SU-DHL-6 (cell line): ENCODE measurements around the gene LYSET.
"Not testable (repeated sequence)": the region's sequence is repeated elsewhere in the genome, so short reads cannot be mapped to it uniquely, and the experiment has no call there.

ENCODE experiments used
- H2AFZ ChIP-seq: fragments of 200-600 bp; sonication (generic); 2 replicates; pipeline ENCODE4 v1.6.1; 2014; ENCODE audit warnings: low read depth, mild to moderate bottlenecking, moderate library complexity, mixed read lengths, antibody characterized with exemption, low read length; ENCODE audit not compliant: severe bottlenecking
- H3F3A ChIP-seq: fragments of 200-600 bp; shearing (Covaris generic); 2 replicates; pipeline ENCODE4 v1.6.0; 2016; ENCODE audit warnings: antibody characterized with exemption, mild to moderate bottlenecking; ENCODE audit not compliant: insufficient read depth
- H3K27ac ChIP-seq: fragments of 200-600 bp; sonication (generic); 2 replicates; pipeline ENCODE4 v1.5.1; 2016; ENCODE audit warnings: low read depth, mild to moderate bottlenecking, low read length, moderate library complexity, mixed read lengths
- H3K27me3 ChIP-seq: fragments of 200-600 bp; sonication (generic), shearing (Covaris generic); 2 replicates; pipeline ENCODE4 v1.6.0; 2014; ENCODE audit warnings: mild to moderate bottlenecking, low read length
- H3K36me3 ChIP-seq: fragments of 200-600 bp; sonication (generic); 2 replicates; pipeline ENCODE4 v1.6.1; 2014; ENCODE audit warnings: mild to moderate bottlenecking, low read length, mixed read lengths
- H3K4me2 ChIP-seq: fragments of 300-600, 200-600 bp; shearing (Covaris generic), sonication (generic); 2 replicates; pipeline ENCODE4 v1.6.0; 2014; ENCODE audit warnings: low read length, low read depth, mild to moderate bottlenecking; ENCODE audit not compliant: poor library complexity, severe bottlenecking
- H3K4me3 ChIP-seq: fragments of 200-600 bp; sonication (generic); 2 replicates; pipeline ENCODE4 v1.5.1; 2014; ENCODE audit warnings: antibody characterized with exemption, low read length, mild to moderate bottlenecking, mixed read lengths; ENCODE audit not compliant: insufficient read depth, poor library complexity, severe bottlenecking
- H3K79me2 ChIP-seq: fragments of 200-600 bp; sonication (generic); 2 replicates; pipeline ENCODE4 v1.6.1; 2014; ENCODE audit warnings: mild to moderate bottlenecking, low read length, moderate library complexity; ENCODE audit not compliant: insufficient read depth
- H3K9ac ChIP-seq: fragments of 200-600 bp; sonication (generic); 2 replicates; pipeline ENCODE4 v1.7.0; 2014; ENCODE audit warnings: mild to moderate bottlenecking, low read length
- H3K9me2 ChIP-seq: fragments of 200-600 bp; sonication (generic); replicated peaks from 2 replicates; pipeline ENCODE4 v1.6.1; 2014; ENCODE audit warnings: low read length; ENCODE audit not compliant: insufficient read depth
- H3K9me3 ChIP-seq: fragments of 200-600 bp; sonication (generic); 2 replicates; pipeline ENCODE4 v1.6.1; 2014; ENCODE audit warnings: low read length, mixed read lengths; ENCODE audit not compliant: insufficient read depth
- H4K20me1 ChIP-seq: fragments of 200-600 bp; sonication (generic); 2 replicates; pipeline ENCODE4 v1.6.1; 2014; ENCODE audit warnings: low read depth, mild to moderate bottlenecking, antibody characterized with exemption, low read length, moderate library complexity, mixed read lengths
- CTCF ChIP-seq: fragments of 200-600 bp; sonication (generic); IDR thresholded peaks from one replicate; pipeline ENCODE4 v1.5.1; 2017; ENCODE audit warnings: antibody characterized with exemption, mild to moderate bottlenecking, low read length, moderate library complexity; ENCODE audit not compliant: insufficient read depth, poor library complexity, severe bottlenecking
- EZH2phosphoT487 ChIP-seq: fragments of 200-600 bp; sonication (generic), shearing (Covaris generic); conservative IDR thresholded peaks from 2 replicates; pipeline ENCODE4 v1.6.1; 2018; ENCODE audit warnings: mild to moderate bottlenecking, antibody characterized with exemption, low read length, moderate library complexity, mixed read lengths

LYSET gene

DNA sequence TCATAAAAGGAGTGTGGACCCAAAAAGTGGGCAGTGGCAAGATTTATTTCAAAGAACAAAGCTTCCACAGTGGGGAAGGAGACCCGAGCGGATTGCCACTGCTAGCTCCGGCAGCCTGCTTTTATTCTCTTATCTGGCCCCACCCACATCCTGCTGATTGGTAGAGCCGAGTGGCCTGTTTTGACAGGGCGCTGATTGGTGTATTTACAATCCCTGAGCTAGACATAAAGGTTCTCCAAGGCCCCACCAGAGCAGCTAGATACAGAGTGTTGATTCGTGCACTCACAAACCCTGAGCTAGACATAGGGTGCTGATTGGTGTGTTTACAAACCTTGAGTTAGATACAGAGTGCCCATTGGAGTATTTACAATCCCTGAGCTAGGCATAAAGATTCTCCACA, 15.5 kb upstream of the LYSET start:
- H3K9ac ChIP-seq, H3F3A ChIP-seq, H3K9me2 ChIP-seq, H3K27ac ChIP-seq, H2AFZ ChIP-seq, H3K4me3 ChIP-seq, H3K79me2 ChIP-seq, H3K36me3 ChIP-seq, H4K20me1 ChIP-seq, H3K27me3 ChIP-seq, H3K9me3 ChIP-seq, H3K4me2 ChIP-seq: not testable (repeated sequence)

DNA sequence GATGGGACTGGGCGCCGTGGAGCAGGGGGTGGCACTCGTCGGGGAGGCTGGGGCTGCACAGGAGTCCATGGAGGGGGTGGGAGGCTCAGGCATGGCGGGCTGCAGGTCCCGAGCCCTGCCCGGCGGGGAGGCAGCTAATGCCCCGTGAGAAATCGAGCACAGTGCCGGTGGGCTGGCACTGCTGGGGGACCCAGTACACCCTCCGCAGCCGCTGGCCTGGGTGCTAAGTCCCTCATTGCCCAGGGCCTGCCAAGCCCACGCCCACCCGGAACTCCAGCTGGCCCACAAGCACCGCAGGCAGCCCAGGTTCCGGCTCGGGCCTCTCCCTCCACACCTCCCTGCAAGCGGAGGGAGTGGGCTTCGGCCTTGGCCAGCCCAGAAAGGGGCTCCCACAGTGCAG, 15.0 kb upstream of the LYSET start:
- H3K4me3 ChIP-seq, H3K4me2 ChIP-seq, H3K79me2 ChIP-seq, H4K20me1 ChIP-seq, H3K27ac ChIP-seq, H3K9ac ChIP-seq, H3K9me3 ChIP-seq, H3F3A ChIP-seq, H3K36me3 ChIP-seq, H2AFZ ChIP-seq, H3K9me2 ChIP-seq, H3K27me3 ChIP-seq: not testable (repeated sequence)

- Histone ChIP-seq H3K27me3 (no peaks in the 10 kb centered on the region), H3K36me3 (no peaks in the 10 kb centered on the region), H3K4me3 (no peak overlapping the region), H3F3A (no peaks in the 10 kb centered on the region), H3K9me3 (no peaks in the 10 kb centered on the region), H3K4me2 (no peak overlapping the region), H3K79me2 (no peaks in the 10 kb centered on the region), H3K9ac (no peak overlapping the region), H3K27ac (no peak overlapping the region), H2AFZ (no peak overlapping the region), H3K9me2 (no peaks in the 10 kb centered on the region), H4K20me1 (no peaks in the 10 kb centered on the region)
- TF ChIP-seq EZH2phosphoT487 (no peak), CTCF (no peak)
Observed at GRCh38 chr14:93171376-93171775, 13.7 kb upstream of the LYSET start.

DNA sequence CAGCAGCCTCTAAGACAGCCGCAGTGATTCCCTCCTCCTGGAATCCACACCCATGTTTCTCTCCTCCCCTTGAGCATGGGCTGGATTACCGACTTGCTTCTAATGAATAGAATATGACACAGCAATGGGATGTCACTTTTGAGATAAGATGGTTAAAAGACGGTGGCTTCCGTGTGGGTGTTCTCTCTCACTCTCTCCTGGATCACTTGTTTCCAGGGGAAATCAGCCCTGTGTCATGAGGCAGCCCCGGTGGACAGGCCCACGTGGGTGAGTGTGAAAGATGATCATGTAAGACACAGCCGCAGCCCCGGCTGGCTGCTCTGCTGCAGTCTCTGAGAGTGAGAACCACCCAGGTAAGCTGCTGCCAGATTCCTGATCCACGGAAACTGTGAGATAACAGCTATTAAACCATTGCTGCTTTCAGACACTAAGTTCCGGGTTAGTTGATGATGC, 11.1 kb upstream of the LYSET start:
- no peaks in the 10 kb centered on the region for H3K9me2 ChIP-seq
- no peaks in the 10 kb centered on the region for H3F3A ChIP-seq
- no peak overlapping the region for H3K9ac ChIP-seq
- no peaks in the 10 kb centered on the region for H3K79me2 ChIP-seq
- no peaks in the 10 kb centered on the region for H4K20me1 ChIP-seq
- no peak for TF ChIP-seq EZH2phosphoT487
- TF ChIP-seq CTCF: no peak
- no peaks in the 10 kb centered on the region for H3K9me3 ChIP-seq
- no peak overlapping the region for H3K4me2 ChIP-seq
- no peaks in the 10 kb centered on the region for H3K27me3 ChIP-seq
- H3K4me3 ChIP-seq: no peak overlapping the region
- H3K36me3 ChIP-seq: no peaks in the 10 kb centered on the region
- no peak overlapping the region for H2AFZ ChIP-seq
- H3K27ac ChIP-seq: no peak overlapping the region

GRCh38 chr14:93174731-93175130, 10.4 kb upstream of the LYSET start:
- H3K9me2 ChIP-seq, H3K4me2 ChIP-seq: not testable (repeated sequence)

More at GRCh38 chr14:93174731-93175130, 10.4 kb upstream of the LYSET start:
- not testable (repeated sequence) for H3K27me3 ChIP-seq, H4K20me1 ChIP-seq, H3K9ac ChIP-seq, H3F3A ChIP-seq, H2AFZ ChIP-seq, H3K4me3 ChIP-seq, H3K36me3 ChIP-seq, H3K27ac ChIP-seq, H3K9me3 ChIP-seq, H3K79me2 ChIP-seq
